Measurements from ENCODE around the gene CAND1. TPM values are rescaled to one million over a fixed set of nuclear protein-coding genes. Genes with fewer than 3 reads are reported as not detected.

Gene CAND1
- total RNA-seq, 1 donor from 2014 or later = 153 TPM

DNA sequence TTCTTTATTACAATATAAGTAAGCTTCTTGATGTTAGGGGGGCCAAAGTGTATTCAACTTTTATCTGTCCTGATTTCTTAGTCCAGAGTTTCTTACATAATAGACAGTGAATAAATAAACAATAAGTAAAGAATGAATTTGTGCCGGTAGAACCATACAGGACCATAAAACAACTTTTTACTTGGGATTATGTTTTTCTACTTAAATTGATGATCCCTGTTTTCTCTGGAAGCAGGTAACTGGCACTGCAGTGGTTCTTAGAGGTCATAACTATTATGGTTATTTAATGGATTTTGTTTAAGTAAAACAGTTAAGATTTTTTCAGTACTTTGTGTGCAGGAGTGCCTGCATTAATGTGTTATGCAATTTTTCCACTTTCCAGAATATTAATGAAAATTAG, 10.5 kb downstream of the CAND1 start:
- intact Hi-C loops (cut with micrococcal nuclease) = loop anchor here (10.0 kb wide), 1 partner anchor 1175 kb away; no protein-coding TSS in a partner anchor

DNA sequence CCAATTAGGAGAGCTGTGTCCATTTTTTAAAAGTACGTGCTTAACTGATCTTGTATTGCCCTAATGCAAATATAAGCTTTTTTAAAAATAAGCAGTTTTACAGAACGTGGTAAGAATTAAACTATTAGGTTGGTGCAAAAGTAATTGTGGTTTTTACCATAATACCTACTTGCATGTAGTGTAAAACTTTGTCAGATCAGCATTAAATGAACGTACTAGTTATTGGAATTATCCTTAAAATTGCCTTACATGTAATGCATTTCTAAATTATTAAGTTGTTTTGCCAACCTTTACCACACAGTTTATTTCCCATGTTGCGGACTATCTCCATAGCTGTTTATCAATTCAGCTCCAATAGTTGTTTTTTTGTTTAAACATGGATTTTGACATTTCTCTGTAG, 10.9 kb downstream of the CAND1 start:
- intact Hi-C loops (cut with micrococcal nuclease) = no loop called here

DNA sequence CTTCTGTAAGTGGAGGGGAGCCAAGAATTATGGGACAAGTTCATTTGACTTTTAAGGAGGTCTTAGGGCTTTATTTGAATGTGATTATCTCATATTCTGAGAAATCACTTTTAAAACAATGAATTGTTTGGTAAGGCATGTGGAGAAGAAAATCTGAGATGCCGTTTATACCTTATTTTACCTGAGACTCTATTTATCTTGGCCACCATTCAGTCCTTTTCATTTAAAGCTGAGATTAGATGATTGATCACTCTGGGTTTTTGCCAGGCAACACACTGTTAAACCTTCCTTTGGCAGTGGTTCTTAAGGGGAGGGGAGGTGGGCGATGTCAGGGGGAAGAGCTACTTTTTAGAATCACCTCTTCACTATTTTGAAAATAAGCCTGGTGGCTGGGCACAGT, 11.4 kb downstream of the CAND1 start:
- intact Hi-C loops (cut with micrococcal nuclease) = no loop called here

DNA sequence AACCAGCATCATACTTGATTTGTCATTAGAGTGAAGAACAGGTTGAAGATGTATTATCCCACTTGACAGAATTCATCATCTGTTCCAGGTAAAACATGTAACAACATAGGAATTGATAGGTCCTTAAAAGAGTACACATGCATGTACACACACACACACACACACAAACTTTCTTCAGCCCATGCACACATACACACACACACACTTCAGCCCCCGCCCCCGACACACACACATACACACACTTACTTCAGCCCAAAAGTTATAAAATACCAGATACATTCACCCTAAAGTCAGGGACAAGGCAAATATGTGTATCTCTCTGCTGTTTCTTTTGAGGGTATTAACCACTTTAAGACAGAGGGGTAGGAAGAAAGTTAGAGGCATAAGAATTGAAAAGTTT, 15.4 kb downstream of the CAND1 start:
- intact Hi-C loops (cut with micrococcal nuclease) = no loop called here

DNA sequence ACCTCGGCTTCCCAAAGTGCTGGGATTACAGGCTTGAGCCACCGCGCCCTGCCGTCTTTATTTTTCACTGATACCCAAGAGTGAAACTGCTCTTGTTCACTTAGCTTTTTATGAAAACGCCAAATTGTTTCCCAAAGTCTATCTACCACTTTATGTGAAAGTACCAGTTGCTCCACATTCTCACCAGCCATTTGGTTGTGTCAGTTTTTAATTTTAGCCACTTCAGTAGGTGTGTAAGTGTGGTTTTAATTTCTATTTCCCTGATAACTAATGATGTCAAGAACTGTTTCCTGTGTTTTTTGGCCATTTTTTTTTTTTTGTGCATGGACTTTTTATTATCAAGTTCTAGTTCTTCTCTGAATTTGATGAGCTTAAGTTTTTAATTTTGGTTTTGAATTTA, 17.1 kb downstream of the CAND1 start:
- intact Hi-C loops (cut with micrococcal nuclease) = no loop called here

DNA sequence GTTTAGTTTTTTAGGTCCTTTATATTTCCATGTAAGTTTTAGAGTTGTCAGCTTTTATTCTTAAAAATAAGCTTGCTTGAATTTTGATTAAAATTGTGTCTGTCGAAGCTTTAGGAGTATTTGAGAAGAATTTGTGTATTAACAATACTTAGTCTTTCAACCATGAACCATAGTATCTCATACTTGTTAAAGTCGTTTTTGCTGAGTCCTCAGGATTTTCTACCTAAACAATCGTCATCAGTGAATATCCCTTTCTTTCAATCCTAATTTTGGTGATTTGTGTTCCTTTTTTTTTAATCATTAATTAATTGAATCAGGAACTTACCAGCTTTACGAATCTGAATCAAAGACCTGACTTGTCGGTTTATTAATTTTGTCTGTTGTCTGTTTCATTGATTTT, 18.2 kb downstream of the CAND1 start:
- intact Hi-C loops (cut with micrococcal nuclease) = no loop called here

DNA sequence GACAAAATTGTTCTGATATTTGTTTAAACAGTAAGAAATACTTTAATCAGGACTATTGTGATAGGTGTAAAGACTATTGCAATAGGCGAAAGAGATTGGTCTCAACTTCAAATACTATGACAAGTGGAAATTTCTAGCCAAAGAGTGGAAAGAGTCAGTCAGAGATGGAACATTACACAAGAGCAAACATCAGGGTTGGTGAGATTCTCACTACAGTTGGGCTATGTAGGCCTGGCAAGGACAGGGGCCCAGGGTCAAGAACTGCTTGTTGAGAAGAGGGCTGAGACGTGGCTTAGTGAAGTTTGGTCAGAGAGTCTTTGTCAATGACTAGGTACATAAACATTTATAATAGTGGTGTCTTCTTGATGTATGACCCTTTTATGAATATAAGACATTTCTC, 19.4 kb downstream of the CAND1 start:
- intact Hi-C loops (cut with micrococcal nuclease) = no loop called here

DNA sequence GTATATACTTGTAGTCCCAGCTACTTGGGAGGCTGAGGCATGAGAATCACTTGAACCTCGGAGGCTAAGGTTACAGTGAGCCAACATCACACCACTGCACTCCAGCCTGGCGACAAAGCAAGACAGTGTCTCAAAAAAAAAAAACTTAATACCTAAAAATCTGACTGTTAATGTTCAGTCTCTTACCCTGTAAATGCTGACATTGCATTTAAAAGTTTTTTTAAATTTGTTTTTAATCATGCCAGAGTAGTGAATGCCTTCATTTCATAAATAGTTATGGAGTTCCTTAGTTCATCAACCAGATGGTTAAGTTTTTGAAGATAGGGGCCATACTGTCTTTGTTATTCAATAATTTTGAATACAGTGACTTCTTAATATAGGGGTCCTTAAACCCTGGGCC, 21.2 kb downstream of the CAND1 start:
- intact Hi-C loops (cut with micrococcal nuclease) = no loop called here

DNA sequence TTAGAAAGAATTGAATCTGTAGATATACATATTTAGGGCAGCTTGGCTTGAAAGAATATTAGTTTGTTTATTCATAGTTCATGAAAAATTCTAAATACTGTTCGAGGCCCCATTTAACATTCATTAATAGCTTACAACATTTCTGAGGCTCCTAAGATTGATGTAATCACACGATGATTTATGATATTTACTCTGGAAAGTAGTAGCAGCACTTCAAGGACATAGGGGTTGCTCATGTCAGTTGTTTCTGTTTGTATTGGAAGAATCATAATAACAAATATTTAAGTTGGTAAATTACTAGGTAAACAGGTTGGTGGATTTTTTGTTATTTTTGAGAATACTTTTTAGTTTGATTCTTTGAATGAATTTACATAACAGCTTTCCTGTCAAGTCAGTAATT, 30.4 kb downstream of the CAND1 start:
- intact Hi-C loops (cut with micrococcal nuclease) = no loop called here

DNA sequence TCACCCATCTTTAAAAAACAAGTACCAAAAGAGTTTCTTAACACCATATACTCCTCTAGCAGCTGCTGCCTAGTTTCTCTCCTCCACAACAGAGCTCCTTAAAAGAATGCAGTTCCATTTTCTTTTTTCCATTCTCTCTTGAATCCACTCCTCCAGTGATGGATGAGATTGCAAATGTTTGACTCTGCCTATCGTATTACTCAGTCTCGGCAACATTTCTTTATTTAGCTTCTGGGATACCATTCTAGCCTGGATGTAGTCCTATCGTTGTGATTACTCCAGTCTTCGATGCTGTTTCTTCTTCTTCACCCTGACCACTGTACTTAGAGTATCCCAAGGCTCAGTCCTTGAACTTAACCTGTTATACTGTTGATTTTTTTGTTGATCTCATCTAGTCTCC, 30.8 kb downstream of the CAND1 start:
- intact Hi-C loops (cut with micrococcal nuclease) = no loop called here

DNA sequence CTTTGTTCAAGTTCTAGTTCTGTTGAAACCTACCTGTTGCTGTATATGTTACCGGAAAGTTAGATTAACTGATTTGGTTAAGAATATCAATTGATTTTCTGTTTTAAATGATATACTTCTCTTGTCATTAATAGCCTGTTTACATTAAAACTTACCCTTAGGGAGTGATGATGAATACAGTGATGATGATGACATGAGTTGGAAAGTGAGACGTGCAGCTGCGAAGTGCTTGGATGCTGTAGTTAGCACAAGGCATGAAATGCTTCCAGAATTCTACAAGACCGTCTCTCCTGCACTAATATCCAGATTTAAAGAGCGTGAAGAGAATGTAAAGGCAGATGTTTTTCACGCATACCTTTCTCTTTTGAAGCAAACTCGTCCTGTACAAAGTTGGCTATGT, 33.0 kb downstream of the CAND1 start:
- intact Hi-C loops (cut with micrococcal nuclease) = no loop called here

DNA sequence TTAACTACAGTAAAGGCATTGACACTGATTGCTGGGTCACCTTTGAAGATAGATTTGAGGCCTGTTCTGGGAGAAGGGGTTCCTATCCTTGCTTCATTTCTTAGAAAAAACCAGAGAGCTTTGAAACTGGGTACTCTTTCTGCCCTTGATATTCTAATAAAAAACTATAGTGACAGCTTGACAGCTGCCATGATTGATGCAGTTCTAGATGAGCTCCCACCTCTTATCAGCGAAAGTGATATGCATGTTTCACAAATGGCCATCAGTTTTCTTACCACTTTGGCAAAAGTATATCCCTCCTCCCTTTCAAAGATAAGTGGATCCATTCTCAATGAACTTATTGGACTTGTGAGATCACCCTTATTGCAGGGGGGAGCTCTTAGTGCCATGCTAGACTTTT, 36.4 kb downstream of the CAND1 start:
- intact Hi-C loops (cut with micrococcal nuclease) = no loop called here

DNA sequence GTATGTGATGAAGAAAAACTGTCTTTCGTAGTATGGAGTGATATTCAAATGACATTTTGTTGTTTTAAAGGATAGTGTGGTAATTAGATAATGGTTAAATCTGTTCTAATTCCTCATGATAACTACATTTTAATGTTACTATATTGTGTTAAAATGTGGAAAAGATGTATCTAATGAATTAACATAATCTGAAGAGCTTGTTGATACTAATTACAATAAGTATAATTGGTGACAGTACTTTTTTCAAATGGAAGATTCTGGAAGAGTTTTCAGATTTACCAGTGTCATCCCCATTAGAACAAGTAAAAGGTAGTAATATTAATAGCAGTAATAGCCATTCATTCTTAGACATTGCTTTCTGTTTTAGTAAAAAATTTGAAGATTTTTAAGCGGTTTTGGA, 37.6 kb downstream of the CAND1 start:
- intact Hi-C loops (cut with micrococcal nuclease) = no loop called here

DNA sequence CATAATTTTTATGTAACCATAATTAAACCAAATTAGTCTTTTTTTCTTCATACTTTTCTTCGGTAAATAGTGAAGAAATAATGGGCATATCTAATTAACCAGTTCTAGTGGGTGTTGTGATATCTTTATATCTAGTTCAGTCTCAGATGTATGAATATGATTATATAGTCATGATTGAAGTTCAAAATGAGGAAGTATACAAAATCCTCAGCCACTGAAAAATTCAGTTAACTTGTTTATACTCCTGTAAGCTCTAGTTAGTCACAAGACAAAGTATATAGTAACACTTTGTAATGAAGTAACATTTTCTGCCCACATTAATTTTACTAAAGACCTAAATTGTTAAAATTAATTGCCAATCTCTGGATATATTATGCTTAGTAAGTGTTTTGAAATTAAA, 46.5 kb downstream of the CAND1 start:
- intact Hi-C loops (cut with micrococcal nuclease) = no loop called here

DNA sequence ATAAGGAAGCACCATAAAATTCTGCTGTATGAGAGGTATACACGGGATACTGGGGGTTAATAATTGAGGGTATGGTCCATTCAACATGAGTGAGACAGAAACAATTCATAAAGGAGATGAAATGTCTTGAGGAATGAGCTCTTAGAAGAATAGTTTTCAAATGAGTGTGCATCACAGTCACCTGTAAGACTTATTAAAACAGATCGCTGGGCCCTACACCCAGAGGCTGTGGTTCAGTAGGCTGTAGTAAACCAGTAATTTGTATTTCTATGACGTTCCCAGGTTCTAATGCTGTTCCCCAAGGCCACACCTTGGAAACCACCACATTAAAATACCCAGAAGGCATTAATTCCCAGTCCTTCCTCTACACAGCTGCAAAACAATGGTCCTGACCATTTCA, 49.6 kb downstream of the CAND1 start:
- intact Hi-C loops (cut with micrococcal nuclease) = no loop called here

DNA sequence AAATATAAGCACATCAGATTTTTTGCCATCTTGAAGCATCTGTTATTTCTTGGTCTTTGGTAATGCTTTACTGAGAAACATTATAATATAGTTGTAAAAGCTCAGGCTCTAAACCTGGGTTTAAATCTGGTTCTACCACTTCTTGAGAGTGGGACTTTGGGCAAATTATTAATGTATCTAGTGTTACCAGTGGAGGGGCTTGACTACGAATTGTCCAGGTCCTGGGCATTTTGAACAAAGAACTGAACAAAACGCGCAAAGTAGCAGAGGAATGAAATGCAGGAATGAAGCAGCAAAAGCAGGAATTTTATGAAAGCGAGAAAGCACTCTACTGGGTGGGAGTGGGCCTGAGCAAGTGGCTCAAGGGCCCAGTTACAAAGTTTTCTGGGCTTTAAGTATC, 50.8 kb downstream of the CAND1 start:
- intact Hi-C loops (cut with micrococcal nuclease) = no loop called here

DNA sequence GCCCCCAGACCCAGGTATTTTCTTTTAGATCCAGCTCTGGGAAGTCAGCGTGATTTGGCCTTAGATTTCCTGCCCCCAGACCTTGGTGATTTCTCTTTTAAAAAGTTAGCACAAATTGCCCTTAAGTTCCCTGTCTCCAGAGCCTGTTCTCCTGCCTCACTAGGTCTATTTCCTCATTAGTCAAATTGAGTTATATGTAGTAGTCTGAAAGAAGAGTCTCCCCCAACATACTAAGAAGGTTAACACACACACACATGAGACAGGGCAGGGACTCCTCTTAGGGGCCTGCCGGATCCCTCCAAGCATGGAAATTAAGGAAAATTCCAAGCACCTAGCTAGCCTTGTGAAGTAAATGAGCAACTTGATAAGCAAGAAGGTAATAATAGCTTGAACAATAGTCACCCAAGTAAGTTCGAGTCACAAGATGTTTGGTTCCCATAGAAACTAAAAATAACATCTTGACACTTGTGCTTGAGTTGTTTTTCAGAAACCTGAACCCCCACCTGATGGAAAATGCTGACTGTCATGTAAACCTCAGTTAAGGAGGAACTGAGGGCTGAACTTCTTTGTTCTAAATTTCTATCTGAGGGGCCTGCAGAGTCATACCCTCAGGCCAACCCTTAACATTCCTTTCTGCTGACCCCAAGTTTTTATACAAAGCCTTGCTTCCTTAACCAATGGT, 51.6 kb downstream of the CAND1 start:
- intact Hi-C loops (cut with micrococcal nuclease) = no loop called here

DNA sequence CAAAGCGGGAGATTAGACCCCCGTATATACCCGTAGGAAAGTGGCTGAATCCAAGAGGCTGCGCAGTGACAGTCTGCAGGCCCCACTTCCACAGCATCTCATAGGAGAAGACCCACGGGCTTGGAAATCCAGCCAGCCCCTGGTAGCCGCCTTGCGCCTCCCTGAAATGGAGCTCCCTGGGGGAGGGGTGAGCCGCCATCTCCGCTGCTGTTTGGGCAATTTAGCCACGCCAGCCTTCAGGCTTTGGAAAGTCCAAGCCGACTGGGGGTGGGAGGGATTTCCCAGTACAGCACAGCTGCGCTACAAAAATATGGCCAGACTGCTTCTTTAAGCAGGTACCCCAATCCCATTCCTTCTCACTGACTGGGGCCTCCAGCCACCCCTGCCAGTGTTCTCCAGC, 53.4 kb downstream of the CAND1 start:
- intact Hi-C loops (cut with micrococcal nuclease) = no loop called here

DNA sequence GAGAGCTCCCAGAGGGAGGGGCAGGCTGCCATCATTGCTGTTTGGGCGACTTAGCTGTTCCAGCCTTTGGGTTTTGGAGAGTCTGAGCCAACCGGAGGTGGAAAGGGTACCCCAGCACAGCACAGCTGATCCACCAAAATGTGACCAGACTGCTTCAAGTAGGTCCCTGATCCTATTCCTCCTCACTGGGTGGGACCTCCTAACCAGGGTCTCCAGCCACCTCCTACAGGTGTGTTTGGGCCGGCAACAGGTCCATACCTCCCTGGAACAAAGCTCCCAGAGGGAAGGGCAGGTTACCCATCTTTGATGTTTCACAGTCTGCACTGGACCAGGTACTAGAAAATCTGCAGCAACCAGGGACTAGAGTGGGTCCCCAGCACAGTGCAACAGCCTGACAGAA, 53.8 kb downstream of the CAND1 start:
- intact Hi-C loops (cut with micrococcal nuclease) = no loop called here

DNA sequence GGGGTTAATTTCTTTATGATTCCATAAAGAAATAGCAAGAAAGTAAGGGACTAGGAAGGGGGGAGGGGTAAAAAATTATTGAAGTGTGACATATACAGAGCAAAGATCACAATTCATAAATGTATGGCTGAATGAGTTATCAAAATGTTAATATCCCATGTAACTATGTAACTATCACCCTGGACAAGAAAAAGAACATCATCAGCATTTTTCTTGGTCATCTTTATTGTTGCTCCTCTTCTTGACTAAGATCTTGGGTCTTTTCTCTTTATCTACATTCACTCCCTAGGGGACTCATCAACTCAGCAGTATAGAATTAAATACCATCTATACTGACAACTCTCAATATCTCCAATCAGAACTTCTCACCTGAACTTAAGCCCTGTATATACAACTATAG, 57.5 kb downstream of the CAND1 start:
- intact Hi-C loops (cut with micrococcal nuclease) = no loop called here

DNA sequence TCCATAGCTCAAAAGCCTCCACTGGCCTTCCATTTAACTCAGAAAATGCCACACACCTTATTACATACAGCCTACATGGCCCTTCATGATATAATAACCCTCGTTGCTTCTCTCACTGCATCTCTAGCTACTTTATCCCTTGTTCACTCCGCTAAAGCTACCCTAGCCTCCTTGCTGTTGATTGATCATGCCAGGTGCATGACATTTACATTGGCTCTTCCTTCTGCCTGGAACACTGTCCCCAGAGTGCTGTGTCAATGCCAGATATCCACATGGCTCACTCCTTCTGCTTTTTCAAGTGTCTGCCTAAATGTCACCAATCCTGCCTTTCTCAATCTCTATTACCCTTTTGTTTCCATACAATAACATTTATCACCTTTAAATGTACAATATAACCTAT, 58.3 kb downstream of the CAND1 start:
- intact Hi-C loops (cut with micrococcal nuclease) = no loop called here

DNA sequence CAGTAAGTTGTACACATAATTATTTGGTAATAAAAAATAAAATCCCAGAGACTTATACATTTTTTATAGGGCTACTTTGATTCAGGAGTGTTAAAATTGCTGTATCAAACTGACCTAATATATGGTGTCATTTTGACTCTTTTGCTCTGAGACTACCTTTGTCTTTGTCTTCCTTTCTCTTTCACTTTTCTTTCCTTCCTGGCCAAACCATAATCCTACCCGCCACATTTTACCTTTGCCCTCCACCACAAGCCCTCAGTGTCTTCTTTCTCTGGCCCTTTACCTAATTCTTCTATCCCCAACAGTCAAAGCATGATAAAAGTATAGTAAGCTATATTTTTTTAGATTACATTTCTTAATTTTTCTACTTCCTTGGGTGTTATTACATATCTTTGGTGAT, 62.0 kb downstream of the CAND1 start:
- intact Hi-C loops (cut with micrococcal nuclease) = no loop called here

DNA sequence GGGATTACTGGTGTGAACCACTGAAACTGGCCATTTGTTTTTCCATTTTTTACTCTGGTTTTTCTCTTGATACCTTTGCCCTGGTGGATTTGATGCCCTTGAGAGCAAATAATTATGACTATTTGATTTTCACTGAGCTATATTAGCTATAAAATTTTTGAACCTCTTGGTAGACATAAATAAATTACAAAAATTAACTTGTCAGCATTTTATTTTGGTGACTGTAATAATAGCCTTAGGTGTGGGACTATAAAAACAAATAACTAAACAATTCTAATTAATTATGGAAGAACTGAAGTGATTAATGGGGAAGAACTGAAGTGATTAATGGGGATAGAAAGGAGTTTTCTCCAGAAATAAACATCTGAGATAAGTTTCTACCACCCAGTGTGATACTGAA, 62.7 kb downstream of the CAND1 start:
- intact Hi-C loops (cut with micrococcal nuclease) = no loop called here

DNA sequence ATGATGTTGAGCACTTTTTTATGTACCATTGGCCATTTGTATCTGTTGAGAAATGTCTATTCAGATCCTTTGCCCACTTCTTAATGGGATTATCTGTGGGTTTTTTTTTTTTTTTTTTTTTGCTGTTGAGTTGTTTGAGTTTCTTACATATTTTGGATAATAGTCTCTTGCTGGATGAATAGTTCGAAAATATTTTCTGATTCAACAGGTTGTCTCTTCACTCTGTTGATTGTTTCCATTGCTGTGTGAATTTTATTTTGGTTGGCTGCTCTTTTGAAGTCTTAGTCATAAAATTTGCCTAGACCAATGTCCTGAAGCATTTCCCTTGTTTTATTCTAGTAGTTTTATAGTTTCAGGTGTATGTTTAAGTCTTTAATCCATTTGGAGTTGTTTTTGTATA, 64.5 kb downstream of the CAND1 start:
- intact Hi-C loops (cut with micrococcal nuclease) = no loop called here

Data from T-helper 1 cell treated with Interleukin-12 subunit alpha and Interleukin-12 subunit beta and Interleukin-4 antibody, amounts not matched to agents 30 ng/mL and 1 ng/mL, for 36 hours (primary cell).